HepG2 (cell line): Measurements from ENCODE around the gene GATD1. TPM values are rescaled to one million over a fixed set of nuclear protein-coding genes. Genes with fewer than 3 reads are reported as not detected.

Experiments
- BHLHE40 ChIP-seq: IDR thresholded peaks from 2 replicates; pipeline ENCODE4 v1.6.1; 2011; ENCODE audit warnings: low read length, improper control_type of control experiment
- CHD2 ChIP-seq: IDR thresholded peaks from 2 replicates; pipeline ENCODE4 v1.6.1; 2011; ENCODE audit warnings: low read depth, low read length, improper control_type of control experiment
- EEA1 ChIP-seq: sonication (generic); formaldehyde crosslinking; IDR thresholded peaks from 2 replicates; pipeline ENCODE4 v1.5.1; 2020; ENCODE audit warnings: mild to moderate bottlenecking, missing genetic modification reagents, borderline replicate concordance
- EED ChIP-seq: sonication (generic); formaldehyde crosslinking; IDR thresholded peaks from 2 replicates; pipeline ENCODE4 v1.5.0; 2020; ENCODE audit warnings: mild to moderate bottlenecking, missing genetic modification reagents
- IRF2 ChIP-seq: IDR thresholded peaks from 2 replicates; pipeline ENCODE4 v1.6.1; 2018; ENCODE audit warnings: missing genetic modification reagents, missing compliant biosample characterization
- KAT7 ChIP-seq: IDR thresholded peaks from 2 replicates; pipeline ENCODE4 v1.6.1; 2018; ENCODE audit warnings: borderline replicate concordance, missing compliant biosample characterization
- KAT8 ChIP-seq: IDR thresholded peaks from 2 replicates; pipeline ENCODE4 v1.6.1; 2016; ENCODE audit warnings: missing genetic modification reagents, missing compliant biosample characterization
- MAX ChIP-seq: IDR thresholded peaks from 2 replicates; pipeline ENCODE4 v1.6.1; 2012; ENCODE audit warnings: inconsistent platforms
- MYPOP ChIP-seq: sonication (generic); formaldehyde crosslinking; IDR thresholded peaks from 2 replicates; pipeline ENCODE4 v1.8.1; 2023; ENCODE audit warnings: mild to moderate bottlenecking, moderate library complexity, missing genetic modification reagents
- PBX3 ChIP-seq: sonication (generic); formaldehyde crosslinking; IDR thresholded peaks from 2 replicates; pipeline ENCODE4 v1.8.1; 2023; ENCODE audit warnings: missing genetic modification reagents, inconsistent platforms, borderline replicate concordance
- POLR2AphosphoS5 ChIP-seq: IDR thresholded peaks from 2 replicates; pipeline ENCODE4 v1.6.1; 2012; ENCODE audit warnings: low read depth, low read length
- REL ChIP-seq: sonication (generic); formaldehyde crosslinking; conservative IDR thresholded peaks from 2 replicates; pipeline ENCODE4 v1.8.0; 2022; ENCODE audit warnings: mild to moderate bottlenecking, missing genetic modification reagents, moderate library complexity
- SOX5 ChIP-seq: IDR thresholded peaks from 2 replicates; pipeline ENCODE4 v1.6.1; 2016; ENCODE audit warnings: borderline replicate concordance
- TGIF2 ChIP-seq: IDR thresholded peaks from 2 replicates; pipeline ENCODE4 v1.6.1; 2016; ENCODE audit warnings: control low read depth, missing compliant biosample characterization
- ZBTB10 ChIP-seq: sonication (generic); formaldehyde crosslinking; IDR thresholded peaks from 2 replicates; pipeline ENCODE4 v1.4.0; 2020; ENCODE audit warnings: missing genetic modification reagents, borderline replicate concordance
- ZFP91 ChIP-seq: sonication (generic); formaldehyde crosslinking; IDR thresholded peaks from 2 replicates; pipeline ENCODE4 v1.9.0; 2022; ENCODE audit warnings: missing genetic modification reagents, mild to moderate bottlenecking, borderline replicate concordance
- ZMYM4 ChIP-seq: sonication (generic); formaldehyde crosslinking; IDR thresholded peaks from 2 replicates; pipeline ENCODE4 v1.8.1; 2023; ENCODE audit warnings: mild to moderate bottlenecking, missing genetic modification reagents
- ZNF101 ChIP-seq: sonication (generic); formaldehyde crosslinking; IDR thresholded peaks from 2 replicates; pipeline ENCODE4 v1.4.0; 2020; ENCODE audit warnings: mild to moderate bottlenecking, low read depth, missing genetic modification reagents, borderline replicate concordance
- ZNF121 ChIP-seq: sonication (generic); formaldehyde crosslinking; IDR thresholded peaks from 2 replicates; pipeline ENCODE4 v1.5.0; 2020; ENCODE audit warnings: mild to moderate bottlenecking, missing genetic modification reagents
- ZNF224 ChIP-seq: sonication (generic); formaldehyde crosslinking; IDR thresholded peaks from 2 replicates; pipeline ENCODE4 v1.5.0; 2020; ENCODE audit warnings: mild to moderate bottlenecking, missing genetic modification reagents
- ZNF703 ChIP-seq: sonication (generic); formaldehyde crosslinking; IDR thresholded peaks from 2 replicates; pipeline ENCODE4 v1.5.1; 2020; ENCODE audit warnings: missing genetic modification reagents, mild to moderate bottlenecking, moderate library complexity, borderline replicate concordance
- ZNF710 ChIP-seq: sonication (generic); formaldehyde crosslinking; IDR thresholded peaks from 2 replicates; pipeline ENCODE4 v1.5.0; 2020; ENCODE audit warnings: mild to moderate bottlenecking, missing genetic modification reagents, borderline replicate concordance
- polyA plus RNA-seq, 8 experiments: library from polyadenylated mRNA; depleted of rRNA in 3 of 8; stranded (reverse) in 7 of 8; unstranded in 1 of 8; fragments of >200 nt; fragmentation: Illumina TruSeq in 4 of 8; extraction: Trizol in 4 of 8; gene quantifications; 2 replicates each; pipeline versions ENCODE4 v1.2.1 to v1.2.3, GENCODE V29; 2011 to 2016; ENCODE audit warnings: low read depth in 4 of 8, missing spikeins in 1 of 8, mixed read lengths in 1 of 8; ENCODE audit not compliant: insufficient read depth in 1 of 8
- total RNA-seq, 5 experiments: library from RNA; depleted of rRNA; stranded (reverse); fragments of >200 nt; fragmentation: Illumina TruSeq; extraction: Trizol; gene quantifications; 2 replicates each; pipeline ENCODE4 v1.2.3, GENCODE V29; 2016; ENCODE audit warnings: low read depth in 1 of 5

Gene GATD1
- total and polyA plus RNA-seq, 2 of the 13 experiments (the other 11 are each of a cell fraction or from before 2014, with no cell fraction given): 31.3 to 60.5 TPM

- TF ChIP-seq ZNF121 (CRISPR knock-in tag): no peak
- no peak for TF ChIP-seq BHLHE40
- TF ChIP-seq SOX5 (CRISPR knock-in tag): no peak
- no peak for TF ChIP-seq KAT7 (CRISPR knock-in tag)
- TF ChIP-seq KAT8 (CRISPR knock-in tag): no peak
- 0 out of 2 replicates have a peak, but pooled peaks have one; percentile 53 for TF ChIP-seq MYPOP (CRISPR knock-in tag)
- no peak for TF ChIP-seq PBX3 (CRISPR knock-in tag)
- no peak for TF ChIP-seq EEA1 (CRISPR knock-in tag)
- TF ChIP-seq POLR2AphosphoS5: no peak
- no peak for TF ChIP-seq ZNF224 (CRISPR knock-in tag)
- TF ChIP-seq MAX: no peak
- no peak for TF ChIP-seq ZNF101 (CRISPR knock-in tag)
- TF ChIP-seq ZMYM4 (CRISPR knock-in tag): no peak
- no peak for TF ChIP-seq EED
- no peak for TF ChIP-seq TGIF2 (CRISPR knock-in tag)
- no peak for TF ChIP-seq CHD2
- no peak for TF ChIP-seq ZFP91 (CRISPR knock-in tag)
- TF ChIP-seq ZBTB10 (CRISPR knock-in tag): peak; percentile 54; the same call in 1 of the 2 replicates
- TF ChIP-seq ZNF710 (CRISPR knock-in tag): 0 out of 2 replicates have a peak, but pooled peaks have one; percentile 5
- TF ChIP-seq IRF2 (CRISPR knock-in tag): no peak
- no peak for TF ChIP-seq ZNF703 (CRISPR knock-in tag)
- TF ChIP-seq REL (CRISPR knock-in tag): no peak
Observed at GRCh38 chr11:804599-804964, 27.3 kb upstream of the GATD1 start (continued).
